ENCODE measurements around the gene HDDC3.

DNA sequence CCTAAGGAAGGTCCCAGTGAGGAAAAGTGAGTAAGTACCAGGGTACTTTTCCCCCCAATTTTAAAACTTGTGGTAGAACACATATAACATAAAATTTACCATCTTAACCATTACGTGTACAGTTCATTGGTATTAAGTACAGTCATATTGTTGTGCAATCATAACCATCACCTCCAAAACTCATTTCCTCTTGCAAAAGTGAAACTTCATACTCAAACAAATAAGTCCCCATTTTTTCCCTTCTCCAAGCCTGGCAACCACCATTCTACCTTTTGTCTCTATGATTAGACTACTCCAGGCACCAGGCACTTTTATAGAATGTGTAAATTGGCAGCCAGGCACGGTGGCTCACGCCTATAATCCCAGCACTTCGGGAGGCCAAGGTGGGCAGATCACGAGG is 49.8 kb upstream of the HDDC3 start:
- TF ChIP-seq, protein P1, sequence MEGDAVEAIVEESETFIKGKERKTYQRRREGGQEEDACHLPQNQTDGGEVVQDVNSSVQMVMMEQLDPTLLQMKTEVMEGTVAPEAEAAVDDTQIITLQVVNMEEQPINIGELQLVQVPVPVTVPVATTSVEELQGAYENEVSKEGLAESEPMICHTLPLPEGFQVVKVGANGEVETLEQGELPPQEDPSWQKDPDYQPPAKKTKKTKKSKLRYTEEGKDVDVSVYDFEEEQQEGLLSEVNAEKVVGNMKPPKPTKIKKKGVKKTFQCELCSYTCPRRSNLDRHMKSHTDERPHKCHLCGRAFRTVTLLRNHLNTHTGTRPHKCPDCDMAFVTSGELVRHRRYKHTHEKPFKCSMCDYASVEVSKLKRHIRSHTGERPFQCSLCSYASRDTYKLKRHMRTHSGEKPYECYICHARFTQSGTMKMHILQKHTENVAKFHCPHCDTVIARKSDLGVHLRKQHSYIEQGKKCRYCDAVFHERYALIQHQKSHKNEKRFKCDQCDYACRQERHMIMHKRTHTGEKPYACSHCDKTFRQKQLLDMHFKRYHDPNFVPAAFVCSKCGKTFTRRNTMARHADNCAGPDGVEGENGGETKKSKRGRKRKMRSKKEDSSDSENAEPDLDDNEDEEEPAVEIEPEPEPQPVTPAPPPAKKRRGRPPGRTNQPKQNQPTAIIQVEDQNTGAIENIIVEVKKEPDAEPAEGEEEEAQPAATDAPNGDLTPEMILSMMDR (IDR thresholded peaks at IDR 0.05), result no peak
- TF ChIP-seq POLR2AphosphoS5 (IDR thresholded peaks at IDR 0.05), result no peak

Measured in esophagus muscularis mucosa (tissue), 3 donors.